Astrocyte of the cerebellum (primary cell): ENCODE data around the gene KIF3C.

Experiments
- DNase-seq: peaks from one replicate; pipeline ENCODE4 v3.0.0-alpha.2; 2011; ENCODE audit warnings: low read depth
- H3K4me3 ChIP-seq: 2 replicates; pipeline ENCODE4 v1.5.1; 2011; ENCODE audit warnings: mild to moderate bottlenecking, low read depth, low read length, moderate library complexity
- CTCF ChIP-seq: IDR thresholded peaks from 2 replicates; pipeline ENCODE4 v1.5.1; 2012; ENCODE audit warnings: low read length, low read depth, moderate library complexity, mild to moderate bottlenecking; ENCODE audit errors: missing control alignments
- in situ Hi-C: cut with HindIII; loops from 2 replicates; pipeline ENCODE4 v1.10.0; 2017; ENCODE audit warnings: low sequenced_read_pairs

Gene KIF3C

DNA sequence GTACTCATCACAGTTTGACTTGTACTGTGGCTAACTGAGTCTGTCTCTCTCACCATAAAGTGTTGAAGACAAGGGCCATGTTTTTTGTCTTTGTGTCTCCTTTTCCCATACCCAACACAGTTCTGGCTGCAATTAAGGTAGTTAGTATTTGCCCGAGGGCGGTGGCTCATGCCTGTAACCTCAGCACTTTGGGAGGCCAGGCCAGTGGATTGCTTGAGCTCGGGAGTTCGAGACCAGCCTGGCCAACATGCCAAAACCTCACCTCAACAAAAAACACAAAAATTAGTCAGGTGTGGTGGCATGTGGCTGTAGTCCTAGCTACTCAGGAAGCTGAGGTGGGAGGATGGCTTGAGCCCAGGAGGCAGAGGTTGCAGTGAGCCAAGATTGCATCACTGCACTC is 6.9 kb upstream of the KIF3C start:
- no peak overlapping the region for H3K4me3 ChIP-seq
- in situ Hi-C loops, result no loop called here
- DNase-seq, result no peak
- TF ChIP-seq CTCF, result no peak

- H3K4me3 ChIP-seq, result no peak overlapping the region
- TF ChIP-seq CTCF, result no peak
- in situ Hi-C loops, result no loop called here
- DNase-seq, result no peak
Observed at GRCh38 chr2:25988134-25988533, 5.8 kb upstream of the KIF3C start.

DNA sequence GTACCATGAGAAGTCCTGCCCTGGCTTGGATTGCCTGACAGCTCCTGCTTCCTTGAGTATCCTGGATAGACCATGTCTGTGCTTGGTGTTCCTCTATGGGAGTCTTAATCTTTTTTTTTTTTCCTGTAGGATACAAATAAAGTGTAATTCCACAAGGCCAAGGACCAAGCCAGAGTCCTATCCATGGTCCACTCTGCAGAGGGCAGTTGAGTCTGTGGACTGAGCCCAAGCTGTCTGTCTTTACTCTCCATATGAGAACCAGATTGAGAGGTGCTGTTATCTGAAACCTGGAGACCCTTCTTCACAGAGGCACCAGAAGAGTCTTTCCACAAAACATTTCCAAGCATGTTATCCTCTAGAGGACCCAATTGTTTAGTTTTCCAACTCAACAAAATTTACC is 1.4 kb upstream of the KIF3C start:
- in situ Hi-C loops, result no loop called here
- peak; percentile 33 for TF ChIP-seq CTCF
- DNase-seq, result no peak
- H3K4me3 ChIP-seq, result no peak overlapping the region

DNA sequence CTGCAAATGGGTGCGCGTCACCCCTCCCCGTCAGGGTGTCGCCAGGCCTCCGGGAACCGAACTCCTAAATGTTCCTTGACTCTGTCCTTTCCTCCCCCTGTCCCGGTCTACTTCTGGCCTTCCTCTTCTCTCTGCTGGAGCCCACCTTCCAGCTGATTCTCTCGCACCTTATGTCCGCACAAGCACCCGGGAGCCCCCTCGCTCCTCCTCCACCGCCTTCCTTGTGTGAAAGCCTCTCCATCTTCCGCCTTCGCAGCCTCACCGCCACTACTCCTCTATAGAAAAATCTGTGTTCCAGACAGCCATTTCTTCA is 627 bp upstream of the KIF3C start:
- DNase-seq, result no peak
- peak overlapping the region; percentile 74 for H3K4me3 ChIP-seq
- in situ Hi-C loops, result no loop called here
- no peak for TF ChIP-seq CTCF

DNA sequence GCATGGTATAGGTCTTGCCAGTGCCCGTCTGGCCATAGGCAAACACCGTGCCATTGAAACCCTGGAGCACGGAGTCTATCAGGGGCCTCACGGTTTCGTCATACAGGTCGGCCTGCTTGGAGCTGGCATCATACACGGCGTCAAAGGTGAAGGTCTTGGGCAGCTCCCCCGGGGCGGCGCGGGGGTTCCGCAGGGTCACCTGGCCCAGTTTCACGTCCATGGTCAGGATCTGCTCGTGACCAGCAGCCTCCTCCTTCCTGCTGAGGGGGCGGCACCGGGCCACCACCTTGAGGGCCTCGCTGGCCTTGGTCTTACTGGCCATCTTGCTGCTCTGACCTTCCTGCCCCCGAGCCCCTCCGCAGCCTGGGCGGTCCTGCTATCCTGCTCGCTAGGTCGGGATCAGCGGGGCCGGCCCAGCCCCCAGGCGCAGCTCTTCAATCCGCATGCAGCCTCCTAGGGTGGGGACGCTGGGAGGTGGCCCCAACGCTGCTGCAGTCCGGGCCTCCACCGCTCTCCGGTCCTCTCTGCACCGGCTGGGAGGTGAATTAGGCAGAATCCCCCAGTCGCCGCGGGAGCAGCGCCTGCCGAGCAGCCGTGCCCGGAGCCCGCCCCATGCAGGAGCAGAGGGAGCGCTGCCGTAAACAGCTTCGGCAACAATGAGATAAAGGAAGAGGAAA is 563 bp downstream of the KIF3C start:
- peak overlapping the region; percentile 74 for H3K4me3 ChIP-seq
- no peak for TF ChIP-seq CTCF
- no peak for DNase-seq
- in situ Hi-C loops, result no loop called here

DNA sequence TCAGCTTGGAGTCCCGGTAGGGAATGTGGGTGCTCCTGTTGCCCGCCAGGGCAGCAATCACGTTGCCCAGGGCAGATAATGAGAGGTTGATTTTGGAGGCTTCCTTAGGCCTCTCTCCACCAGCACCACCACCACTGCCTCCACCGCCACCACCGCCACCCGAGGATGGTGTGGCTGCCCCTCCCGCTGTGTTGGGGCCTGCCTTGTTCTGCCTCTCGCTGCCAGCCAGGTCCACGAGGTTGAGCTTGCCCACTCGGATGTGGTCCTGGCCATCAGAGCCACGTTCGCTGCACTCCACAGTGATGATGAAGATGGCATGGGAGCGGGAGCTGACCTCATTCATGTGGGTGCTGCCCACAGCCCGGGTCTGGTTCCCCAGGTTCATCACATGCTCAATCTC is 1.3 kb downstream of the KIF3C start:
- TF ChIP-seq CTCF, result no peak
- in situ Hi-C loops, result no loop called here
- H3K4me3 ChIP-seq, result peak overlapping the region; percentile 74
- no peak for DNase-seq
